Melanocyte of skin (primary cell): ENCODE results near the gene STX18. TPM values are rescaled to one million over a fixed set of nuclear protein-coding genes. Genes with fewer than 3 reads are reported as not detected.

Source experiments
- total RNA-seq, 2 donors: library from RNA; depleted of rRNA; stranded (reverse); fragments of >200 nt; gene quantifications; 2 replicates each; pipeline ENCODE4 v1.2.3, GENCODE V29; 2012

STX18 gene
- 10 to 100 TPM; 24.3 to 26.5 TPM for total RNA-seq

DNA sequence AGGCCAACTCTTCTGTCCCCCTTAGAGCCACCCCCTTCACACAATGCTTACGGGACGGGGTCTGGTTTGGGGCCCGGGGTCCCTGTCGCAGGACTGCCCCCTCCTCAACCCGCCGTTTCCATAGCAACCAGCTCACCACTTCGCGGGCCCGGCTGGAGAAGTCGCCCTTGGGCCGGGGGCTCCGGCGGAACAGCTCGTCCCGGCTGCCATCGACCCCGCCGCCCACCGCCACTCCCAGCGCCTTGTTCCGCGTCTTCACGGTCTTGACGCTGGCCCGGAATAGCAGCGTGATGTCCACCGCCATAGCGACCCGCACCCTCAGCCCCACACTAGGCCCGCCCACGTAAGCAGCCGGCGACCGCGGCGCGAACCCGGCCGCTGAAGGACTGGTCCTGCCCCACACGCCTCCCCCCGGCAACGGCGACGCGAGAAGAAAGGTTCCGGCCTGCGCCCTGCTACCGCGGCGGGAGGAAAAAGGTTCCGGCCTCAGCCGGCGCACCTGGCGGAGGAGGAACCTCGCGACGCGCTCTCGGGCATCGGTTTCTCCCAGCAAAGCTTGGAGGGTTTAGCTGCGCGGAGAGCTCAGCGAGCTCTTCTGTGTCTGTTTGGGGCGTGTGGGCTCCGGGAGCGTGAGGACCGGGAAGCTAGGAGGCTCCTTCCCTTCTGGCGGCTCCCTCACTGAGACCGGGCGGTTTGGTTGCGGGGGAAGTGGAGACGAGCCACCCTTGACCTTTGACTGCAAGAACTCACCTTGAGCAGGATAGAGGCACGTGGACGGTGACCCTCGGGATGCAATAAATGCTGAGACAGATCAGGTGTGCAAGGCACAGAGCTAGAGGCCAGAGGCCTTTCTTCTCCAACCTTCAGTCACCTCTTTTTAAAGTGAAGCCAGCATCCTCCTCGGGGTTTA is at the start of gene STX18:
Gene STX18 (minus strand): TSS at position 388 of the 910 bp plus-strand sequence. CDS start 84 bp downstream, at position 304.

DNA sequence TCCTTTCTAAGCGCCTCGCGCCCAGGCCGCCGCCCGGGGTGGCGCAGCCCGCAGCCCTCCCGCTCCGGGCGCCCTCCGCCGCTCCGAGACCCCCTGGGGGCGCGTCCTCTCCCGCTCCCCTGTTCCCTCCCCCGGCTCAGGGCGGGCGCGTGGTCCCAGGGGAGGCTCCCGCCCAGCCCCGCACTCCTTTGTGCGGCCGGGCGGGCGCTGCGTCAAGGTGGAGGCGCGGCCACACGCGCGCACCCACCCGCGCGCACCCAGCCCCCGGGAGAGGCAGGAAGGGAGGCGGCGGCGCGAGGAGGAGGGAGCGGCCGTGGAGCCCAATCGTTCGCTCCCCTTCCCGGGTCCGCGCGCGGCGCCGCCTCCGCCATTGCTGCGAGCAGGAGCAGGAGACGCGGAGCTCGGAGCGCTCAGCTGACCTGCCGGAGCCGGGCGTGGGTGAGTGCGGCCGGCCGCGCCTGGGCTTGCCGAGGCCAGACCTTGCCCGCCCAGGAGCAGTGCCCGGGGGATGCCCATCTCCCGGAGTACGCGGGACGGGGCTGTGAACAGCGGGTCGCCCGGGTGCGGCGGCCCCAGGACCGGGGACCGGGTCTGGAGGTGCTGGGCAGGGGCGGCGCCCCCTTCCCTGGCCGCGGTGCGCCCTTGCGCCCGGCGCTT is 155.0 kb downstream of the STX18 start, which contains the start of gene NSG1:
Gene NSG1 (plus strand): TSS at position 367 of the 657 bp plus-strand sequence. CDS start 528 bp downstream, outside the sequence.

Other genes with a start within 250 kb of the STX18 start
- gene NSG1, start 154.9 kb downstream of the STX18 start, total RNA-seq: 10 to 100 TPM; 46.8 to 75.3 TPM